ENCODE results near the gene LIPH.

DNA sequence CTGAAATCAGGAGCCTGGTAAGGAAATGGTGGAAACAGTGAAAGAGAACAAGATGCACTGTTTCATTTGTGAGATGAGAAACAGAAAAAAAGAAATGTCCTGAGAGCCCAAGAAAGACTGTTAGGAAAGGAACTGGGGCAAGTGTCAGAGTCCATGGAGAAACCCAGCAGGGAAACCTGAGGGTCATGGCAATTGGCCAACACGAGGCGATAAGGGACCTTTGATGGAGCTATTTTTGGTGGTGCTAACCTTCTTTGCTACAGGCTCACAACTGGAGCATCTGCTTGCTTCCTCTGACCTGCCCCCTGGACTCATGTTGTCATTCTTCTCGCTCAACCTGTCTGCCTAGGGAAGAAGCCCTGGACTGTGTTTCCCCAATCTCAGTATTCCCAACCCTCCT, 49.4 kb downstream of the LIPH start:
- TF ChIP-seq, protein P1, sequence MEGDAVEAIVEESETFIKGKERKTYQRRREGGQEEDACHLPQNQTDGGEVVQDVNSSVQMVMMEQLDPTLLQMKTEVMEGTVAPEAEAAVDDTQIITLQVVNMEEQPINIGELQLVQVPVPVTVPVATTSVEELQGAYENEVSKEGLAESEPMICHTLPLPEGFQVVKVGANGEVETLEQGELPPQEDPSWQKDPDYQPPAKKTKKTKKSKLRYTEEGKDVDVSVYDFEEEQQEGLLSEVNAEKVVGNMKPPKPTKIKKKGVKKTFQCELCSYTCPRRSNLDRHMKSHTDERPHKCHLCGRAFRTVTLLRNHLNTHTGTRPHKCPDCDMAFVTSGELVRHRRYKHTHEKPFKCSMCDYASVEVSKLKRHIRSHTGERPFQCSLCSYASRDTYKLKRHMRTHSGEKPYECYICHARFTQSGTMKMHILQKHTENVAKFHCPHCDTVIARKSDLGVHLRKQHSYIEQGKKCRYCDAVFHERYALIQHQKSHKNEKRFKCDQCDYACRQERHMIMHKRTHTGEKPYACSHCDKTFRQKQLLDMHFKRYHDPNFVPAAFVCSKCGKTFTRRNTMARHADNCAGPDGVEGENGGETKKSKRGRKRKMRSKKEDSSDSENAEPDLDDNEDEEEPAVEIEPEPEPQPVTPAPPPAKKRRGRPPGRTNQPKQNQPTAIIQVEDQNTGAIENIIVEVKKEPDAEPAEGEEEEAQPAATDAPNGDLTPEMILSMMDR (IDR thresholded peaks at IDR 0.05), result no peak
- TF ChIP-seq POLR2A (IDR thresholded peaks at IDR 0.05), result no peak
